Fibroblast of skin of back (primary cell): ENCODE data around the gene ERICH6B.

Source experiments
- DNase-seq: peaks from one replicate; pipeline ENCODE4 v3.0.0-alpha.2; 2013

The ERICH6B gene

DNA sequence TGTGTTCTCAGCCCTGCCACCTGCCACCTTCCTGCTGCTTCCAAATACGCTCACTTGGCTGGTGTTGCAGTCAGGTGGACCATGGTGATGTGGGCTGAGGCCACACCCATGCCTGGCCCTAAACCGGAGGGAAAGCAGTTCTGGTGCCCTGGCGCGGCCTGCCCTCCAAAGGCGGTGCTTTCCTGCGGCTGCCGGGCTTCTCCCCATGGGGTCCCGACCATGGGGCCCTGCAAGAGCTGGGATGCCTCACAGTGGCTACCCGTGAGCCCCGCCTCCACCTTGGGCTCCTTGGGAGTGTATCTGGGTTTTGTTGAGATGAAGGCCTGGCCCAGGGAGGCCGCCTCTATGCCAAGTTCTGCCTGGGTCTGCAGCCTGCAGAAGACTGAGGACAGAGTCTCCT lies 73.7 kb downstream of the ERICH6B start:
- no peak for DNase-seq

DNA sequence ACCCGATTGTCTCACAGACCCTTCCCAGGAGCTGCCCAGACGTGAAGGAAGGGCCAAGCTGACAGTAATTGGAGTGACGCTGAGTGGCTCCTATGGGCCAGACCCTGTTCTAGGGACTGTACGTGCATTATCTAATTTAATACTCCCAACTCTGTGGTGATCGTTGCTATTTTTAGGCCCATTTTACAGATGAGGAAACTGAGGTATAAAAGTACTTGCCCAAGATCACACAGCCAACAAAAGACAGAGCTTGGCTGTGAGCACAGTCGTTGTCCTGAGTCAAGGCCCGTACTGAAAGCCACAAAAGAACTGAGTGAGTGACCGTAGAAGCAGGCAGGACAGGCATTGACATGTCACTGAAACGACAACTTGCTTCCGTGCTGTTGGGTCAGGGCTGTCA lies 74.7 kb downstream of the ERICH6B start:
- no peak for DNase-seq

DNA sequence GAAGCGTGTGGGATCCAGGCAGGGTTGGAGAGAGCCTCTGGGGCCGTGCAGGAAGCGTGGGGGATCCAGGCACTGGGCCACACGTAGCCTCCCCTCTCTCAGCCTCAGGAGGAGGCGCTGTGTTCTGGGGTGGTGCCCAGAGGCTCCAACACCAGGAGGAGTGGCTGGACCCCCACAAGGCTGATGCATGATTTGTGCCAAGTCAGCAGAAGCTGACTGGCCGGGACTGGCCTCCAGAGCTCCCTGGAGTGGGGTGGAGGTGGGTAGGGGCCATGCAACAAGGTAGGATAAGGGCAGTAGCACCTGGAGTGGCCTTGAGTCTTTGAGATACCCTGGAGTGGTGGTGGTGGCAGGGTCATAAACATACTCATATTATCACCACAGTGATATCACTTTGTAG lies 75.3 kb downstream of the ERICH6B start:
- no peak for DNase-seq

DNA sequence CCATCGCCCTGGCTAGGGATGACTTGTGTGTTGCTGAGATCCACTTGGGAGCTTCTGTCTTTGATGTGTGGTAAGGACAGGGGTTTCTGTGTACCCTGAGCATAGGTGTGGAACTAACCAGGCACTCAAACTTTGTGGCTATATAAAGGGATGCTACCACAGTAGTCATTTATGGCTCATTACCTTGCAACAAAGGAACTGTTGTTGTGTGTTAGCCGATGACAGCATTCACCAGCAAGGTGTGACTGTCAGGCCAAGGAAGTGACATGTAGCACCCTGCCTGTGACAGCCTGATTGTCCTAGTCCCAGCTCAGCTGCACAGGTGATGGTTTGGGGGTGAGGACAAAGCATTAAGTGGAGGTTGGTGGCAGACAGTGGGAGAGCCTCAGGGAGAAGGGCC lies 77.2 kb downstream of the ERICH6B start:
- no peak for DNase-seq

DNA sequence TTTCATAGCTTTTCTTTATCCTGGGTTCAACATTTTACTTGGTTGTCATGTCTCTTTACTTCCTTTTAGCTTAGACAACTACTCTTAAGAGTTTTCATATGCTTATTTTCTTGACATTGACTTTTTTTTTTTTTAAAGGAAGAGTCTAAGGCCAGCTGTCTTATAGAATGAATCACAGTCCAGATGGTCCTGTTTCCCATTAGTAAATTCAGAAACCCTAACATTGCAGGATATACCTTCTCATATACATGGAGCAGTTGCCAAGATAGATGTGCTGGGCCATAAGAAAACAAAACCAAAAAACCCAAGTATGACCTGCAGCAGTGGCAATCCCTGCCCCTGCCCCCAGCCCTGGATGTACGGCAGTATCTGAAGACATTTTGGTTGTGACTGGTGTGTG lies 78.0 kb downstream of the ERICH6B start:
- DNase-seq, result peak; percentile 6

DNA sequence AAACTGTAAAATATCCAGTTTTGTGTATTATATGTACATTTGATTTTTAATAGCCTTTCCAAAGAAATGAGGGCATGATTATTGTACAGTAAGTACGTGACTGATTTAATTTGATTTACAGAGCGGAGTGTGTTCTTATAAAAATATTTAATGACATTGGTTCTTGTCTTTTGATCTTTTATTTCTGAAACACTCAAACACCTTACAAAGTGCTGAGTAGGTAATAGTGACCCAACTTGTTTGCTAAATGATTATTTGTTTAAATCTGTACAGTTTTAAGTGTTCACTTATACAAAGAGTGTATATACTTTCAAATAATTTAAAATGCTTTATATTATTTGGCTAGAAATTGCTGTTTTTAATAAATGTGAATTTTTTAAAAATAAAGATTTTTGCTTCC lies 79.3 kb downstream of the ERICH6B start:
- DNase-seq, result no peak

DNA sequence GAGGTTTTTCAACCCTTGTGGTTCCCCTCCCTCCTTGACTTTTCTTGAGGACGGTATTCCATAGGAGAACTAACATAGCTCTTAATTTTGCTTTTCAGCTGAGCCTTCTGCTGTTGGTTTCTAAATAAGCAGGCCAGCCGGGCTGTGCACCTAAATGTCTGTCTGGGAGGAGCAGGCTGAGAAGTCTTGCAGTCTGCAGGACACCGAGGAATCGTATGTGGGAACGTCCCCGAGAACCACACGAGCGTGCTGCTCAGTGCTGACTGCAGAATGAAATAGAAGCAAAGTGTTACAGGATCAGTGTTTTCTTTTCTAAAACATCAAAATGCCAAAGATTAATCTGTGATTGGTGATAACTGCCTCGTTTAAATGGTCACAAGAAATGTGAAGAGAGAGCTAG lies 80.9 kb downstream of the ERICH6B start:
- no peak for DNase-seq

DNA sequence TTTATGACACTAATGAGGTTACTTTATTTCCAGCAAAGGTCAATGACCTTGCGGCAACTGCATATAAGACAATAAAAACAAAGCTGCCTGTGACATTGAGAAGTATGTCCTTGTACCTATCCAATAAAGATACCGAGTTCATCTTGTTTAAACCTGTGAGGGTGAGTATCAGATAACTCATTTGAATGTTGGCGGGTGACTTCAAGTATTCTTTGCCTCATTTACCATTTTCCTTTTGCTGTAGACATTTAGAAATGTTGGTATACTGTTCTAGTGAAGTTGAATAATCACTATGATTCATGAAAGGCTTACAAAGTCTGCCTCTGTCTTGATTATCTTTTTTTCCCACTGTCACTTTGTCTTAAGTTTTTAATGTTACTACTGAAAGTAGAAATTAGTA lies 85.8 kb downstream of the ERICH6B start:
- DNase-seq, result no peak

DNA sequence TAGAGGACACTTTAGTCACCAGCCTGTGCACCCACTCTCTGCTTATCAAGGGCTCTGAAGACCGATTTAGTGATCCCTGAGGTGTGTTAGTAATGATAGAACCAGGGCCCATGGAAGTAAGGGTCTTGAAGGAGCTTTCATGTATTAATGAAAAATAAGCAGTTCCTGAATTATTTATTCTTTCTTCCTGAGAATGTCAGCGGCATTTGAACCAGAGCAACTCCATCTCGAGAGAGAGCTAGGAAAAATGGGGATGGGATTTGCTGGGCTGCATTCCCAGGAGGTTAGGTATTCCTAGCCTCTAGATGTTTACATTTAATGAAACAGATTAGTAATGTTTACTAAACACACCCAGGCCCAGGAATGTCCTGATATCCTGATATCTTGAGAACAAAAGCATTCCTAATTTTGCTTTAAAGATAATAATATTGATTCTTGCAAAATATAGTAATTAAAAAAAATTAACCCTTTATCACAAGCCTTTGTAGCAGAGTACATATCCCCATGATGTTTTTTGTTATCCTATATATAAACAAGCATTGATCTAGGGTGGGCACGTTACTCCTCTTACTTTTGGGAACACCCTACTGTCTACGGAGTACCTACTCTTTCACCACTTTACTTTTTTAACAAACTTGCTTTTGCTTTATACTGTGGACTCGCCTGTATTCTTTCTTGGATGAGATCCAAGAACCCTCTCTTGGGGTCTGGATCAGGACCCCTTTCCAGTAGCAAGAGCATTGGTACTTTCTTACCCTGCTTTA lies 87.7 kb downstream of the ERICH6B start:
- no peak for DNase-seq

DNA sequence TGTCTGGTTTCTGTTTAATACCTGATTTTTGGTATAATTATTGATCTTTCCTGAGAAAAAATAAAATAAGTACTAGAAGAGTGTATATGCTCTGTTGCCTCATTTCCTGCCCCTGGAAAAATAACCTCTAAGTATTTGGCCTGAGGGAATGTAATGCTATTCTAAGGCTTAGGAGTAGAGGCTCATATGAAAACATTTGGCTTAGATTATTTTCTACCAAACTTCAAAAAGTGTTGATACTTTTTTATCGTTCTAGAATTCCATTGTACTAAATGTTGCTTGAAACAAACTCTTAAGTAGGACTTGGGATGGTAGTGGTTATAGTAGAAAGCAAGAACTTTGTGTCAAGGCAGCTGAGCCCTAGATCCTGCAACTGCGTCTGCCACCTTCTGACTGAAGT lies 93.0 kb downstream of the ERICH6B start:
- DNase-seq, result peak; percentile 52

DNA sequence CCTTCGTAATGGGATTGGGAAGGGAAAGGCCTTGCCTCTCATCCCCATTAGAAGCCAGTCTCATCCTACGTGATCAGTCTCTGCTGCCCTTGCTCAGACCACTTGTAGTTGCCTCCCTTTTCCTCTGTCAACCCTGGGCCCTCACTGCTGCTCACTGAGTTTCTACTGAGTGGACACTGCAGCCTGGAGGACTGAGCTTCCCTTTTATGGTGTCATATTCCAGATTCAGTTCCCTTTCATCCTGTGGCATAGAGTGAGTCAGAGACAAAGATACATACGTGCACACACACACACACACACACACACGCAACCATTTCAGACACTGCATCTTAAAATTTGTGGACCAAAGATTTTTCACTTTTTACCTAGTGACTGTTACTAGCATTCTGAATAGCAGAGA lies 94.2 kb downstream of the ERICH6B start:
- peak; percentile 84 for DNase-seq

DNA sequence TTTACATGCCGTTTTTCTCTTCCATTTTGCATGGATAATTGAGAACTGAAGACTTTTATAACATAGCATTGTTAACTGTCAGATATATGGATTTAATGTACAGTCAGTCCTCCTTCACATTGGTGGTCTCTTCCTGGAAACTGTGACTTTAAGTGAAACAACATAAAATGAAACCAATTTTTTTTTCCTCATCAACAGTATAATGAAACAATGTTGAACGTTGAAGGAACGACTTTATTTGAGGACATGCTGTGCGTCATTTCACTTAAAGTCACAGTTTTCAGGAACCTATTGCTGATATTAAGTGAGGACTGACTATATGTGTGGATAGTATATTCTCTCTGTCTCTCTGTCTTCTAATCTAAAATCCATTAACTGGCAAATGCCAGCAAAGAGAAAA lies 96.0 kb downstream of the ERICH6B start:
- DNase-seq, result no peak

DNA sequence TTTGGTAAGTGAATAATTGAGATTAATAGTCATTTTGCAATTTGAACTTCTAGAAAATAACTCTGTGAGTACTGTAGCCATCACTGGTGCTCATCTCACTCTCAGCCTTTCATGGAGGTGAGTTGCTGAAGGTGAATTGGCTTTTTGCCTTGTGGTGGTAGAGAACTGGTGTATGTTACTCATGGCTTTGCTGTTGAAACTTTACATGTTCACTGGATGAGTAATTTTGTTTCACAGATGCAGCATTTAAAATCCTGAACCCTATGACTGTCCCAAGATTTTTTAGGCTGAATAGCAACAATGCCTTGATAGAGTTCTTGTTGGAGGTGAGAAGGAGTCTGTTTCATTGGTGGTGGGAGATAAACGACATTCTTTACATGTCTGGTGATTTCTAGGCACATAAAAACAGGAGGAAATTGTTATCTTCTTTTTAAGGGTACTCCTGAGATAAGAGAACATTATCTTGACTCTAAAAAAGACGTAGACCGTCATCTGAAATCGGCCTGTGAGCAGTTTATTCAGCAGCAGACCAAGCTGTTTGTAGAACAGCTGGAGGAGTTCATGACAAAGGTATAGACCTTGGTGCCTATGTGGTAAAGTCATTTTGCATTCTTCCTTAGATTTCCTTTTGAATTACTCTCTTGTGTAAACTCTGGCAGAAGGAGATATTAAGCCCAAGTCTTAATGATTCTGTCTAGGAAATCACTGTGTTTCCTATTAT lies 96.9 kb downstream of the ERICH6B start:
- no peak for DNase-seq

DNA sequence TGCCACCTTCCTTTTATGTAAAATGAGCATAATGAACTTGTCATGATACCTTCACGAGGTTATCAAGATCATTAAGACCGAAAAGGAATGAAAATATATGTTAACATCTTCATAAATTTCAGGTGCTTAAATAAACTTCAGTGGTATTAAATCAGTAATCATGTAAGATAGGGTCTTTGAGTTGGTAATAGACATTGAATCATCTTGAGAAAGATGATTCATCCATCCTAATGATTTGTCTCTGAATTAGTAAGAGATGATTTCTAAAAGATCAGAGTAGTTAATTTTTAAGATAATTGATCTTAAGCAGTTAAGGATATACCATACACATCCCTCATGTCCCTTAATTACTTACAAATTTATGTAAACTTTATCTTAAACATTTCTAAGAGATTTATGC lies 98.8 kb downstream of the ERICH6B start:
- DNase-seq, result no peak

DNA sequence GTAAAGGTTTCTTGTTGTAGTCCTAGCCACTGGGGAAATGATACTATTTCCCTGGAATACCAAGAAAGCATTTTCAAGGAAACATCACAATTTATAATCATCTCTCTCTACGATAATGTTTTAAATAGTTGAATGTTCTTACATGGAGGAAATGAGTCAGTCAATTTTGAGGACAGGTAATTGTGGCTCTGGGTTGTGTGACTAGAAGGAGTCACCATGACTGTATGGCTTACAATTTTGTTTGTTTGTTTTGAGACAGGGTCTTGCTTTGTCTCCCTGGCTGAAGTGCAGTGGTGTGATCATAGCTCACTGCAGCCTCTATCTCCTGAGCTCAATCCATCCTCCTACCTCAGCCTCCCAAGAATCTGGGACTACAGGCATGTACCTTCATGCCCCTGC lies 103.4 kb downstream of the ERICH6B start:
- no peak for DNase-seq

DNA sequence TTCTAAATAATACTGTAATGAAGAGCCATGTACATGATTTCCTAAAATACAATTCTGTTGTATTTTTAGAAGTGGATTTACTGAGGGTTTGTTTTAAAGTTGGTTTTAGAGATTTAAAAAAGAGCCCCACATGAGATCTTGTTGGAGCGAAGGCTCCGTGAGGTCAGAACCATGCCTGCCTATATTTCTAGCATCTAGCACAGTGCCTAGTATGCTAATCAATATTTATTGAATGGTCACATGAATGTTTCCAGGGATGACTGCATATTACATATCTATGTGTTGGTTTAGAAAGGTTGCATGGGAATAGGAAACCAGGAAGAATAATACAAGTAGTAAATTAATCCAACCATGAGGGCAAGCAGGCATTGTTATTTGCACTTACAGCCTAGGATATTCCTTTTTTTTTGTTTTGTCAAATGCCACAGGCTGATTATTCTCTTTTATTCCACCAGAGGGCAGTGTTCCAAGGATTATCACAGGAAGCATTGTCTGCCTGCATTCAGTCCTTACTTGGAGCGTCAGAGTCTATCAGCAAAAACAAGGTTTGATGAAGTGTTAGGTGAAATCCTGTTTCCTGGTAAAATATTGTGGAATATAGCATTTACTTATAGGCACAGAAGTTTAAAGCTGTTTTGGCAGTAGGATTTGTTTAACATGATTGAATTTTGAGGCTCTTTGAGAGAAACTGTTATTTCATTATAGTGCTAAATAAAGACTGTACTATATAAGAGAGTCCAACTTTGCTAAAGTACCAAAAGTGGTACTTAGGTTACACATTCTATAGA lies 104.0 kb downstream of the ERICH6B start:
- peak; percentile 70 for DNase-seq

DNA sequence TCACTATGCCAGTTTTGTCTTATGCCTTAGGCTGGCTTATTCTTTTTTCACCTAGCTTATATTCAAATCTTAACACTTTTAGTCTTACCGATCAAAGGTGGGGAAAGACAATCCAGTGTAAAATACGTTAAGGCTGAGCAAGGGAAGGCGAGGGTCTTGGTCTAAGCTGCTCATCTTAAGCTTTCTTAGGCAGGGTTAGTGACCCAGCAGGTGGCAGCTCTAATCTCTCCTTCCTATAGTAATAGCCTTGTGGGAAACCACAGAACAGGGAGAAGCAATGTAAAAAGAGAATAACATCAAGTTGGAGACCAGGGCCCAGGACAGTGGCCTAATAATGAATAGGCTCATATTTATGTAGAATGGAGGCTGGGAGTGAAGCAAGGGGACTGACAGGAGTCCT lies 104.9 kb downstream of the ERICH6B start:
- no peak for DNase-seq

DNA sequence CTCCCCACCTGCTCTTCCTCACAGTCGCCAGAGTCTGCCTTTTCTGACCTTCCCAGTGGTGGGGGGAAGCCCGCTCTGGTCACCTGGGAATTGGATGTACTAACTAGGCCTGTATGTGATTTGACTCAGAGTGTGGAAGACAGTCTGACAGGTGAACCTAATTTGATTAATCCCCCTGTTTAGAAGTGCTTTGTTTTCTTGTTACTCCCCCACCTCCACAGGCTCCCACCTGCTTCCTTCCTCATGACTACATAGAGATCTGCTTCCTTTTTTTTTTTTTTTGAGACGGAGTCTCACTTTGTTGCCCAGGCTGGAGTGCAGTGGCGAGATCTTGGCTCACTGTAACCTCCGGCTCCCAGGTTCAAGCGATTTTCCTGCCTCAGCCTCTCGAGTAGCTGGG lies 106.8 kb downstream of the ERICH6B start:
- no peak for DNase-seq

DNA sequence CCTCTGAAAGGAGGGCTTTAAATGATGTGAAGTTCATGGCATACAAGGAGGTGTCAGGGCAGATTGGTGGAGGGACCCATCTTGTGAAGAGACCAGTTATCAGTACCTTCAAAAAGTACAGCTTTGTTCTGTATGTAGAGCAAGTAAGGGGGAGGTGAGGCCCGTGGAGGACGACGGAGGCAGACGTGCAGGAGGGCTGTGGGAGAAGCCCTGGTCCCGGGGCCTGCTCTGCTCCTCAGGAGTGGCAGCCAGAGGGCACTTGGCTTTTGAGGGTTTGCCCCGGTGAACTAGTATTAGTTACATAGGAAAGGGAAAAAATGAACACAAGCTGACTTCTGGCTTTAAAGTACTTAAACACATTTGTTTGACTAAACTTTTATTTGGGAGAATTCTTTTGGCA lies 108.7 kb downstream of the ERICH6B start:
- DNase-seq, result no peak

DNA sequence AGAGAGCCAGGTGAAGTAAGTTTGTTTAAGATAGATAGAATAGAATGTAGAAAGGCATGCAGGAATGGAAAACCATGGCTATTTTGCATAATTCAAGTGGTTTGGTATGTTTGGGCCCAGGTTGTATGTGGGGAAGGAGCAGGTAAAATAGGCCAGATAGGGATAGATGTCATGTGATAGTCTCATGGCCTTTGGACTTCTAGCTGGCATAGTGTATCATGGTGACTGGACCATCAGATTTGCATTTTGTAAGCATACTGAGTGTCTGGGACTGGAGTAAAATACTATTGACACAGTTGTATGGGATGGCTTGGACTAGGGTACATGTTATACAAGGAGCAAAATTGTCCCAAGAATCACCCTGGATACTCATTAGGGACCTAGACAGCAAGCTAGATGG lies 111.9 kb downstream of the ERICH6B start:
- DNase-seq, result no peak

DNA sequence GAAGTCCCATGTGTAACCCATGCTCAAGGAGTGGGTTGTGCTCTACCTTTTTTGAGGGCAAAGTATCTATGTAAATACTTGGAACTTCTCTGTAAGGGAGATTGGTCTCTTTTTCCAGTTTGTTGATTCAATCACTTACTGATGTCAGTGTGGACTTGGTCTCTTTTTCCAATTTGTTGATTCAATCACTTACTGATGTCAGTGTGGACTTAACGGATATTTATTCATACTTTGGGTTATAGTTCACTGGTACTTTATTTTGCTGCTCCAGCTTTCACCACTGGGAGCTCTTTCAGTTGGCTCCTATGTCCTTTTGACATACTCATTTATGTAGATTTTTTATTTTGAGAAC lies 114.4 kb downstream of the ERICH6B start:
- no peak for DNase-seq

DNA sequence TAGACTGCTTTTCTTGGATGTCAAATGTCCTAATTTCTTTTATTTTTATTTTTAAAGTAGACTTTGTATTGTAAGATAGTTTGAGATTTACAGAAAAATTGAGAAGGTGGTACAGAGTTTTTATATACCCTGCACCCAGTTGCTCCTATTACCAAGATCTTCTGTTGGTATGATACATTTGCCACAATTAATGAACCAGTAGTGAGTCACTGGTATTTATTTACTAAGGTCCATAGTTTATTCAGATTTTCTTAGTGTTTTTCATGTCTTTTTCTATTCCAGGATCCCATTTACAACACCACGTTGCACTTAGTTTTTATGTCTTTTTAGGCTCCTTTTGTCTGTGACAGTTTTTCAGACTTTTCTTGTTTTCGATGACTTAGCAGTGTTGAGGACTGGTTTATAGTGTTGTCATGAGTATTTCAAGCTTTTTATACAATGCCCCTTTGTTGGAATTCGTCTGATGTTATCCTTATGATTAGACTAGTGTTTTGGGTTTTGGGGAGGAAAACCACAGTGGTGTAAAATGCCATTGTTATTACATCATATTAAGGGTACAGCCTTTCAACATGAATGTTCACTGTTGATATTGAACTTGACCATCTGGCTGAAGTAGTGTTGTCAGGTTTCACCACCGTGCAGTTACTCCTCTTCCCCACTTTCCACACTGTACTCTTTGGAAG lies 114.9 kb downstream of the ERICH6B start:
- peak; percentile 95 for DNase-seq

DNA sequence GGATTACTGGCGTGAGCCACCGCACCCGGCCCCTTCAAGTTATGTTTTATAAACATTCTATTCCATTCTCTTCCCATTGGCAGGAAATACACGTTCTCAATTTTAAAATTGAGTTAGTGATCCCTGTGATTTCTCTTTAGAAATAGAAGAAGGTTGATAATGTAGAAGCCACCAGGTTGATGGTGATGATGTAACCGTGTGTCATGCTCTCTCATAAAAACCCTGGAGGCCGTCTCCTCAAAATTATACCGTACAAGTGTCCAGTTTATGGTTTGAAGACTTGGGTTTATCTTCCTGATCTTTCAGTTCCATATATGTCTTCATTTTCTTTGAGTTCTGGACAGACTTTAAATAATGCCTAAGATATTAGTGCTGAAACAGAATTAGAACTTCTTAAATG lies 118.6 kb downstream of the ERICH6B start:
- DNase-seq, result no peak
